Activated CD8-positive, alpha-beta memory T cell treated with anti-CD3 and anti-CD28 coated beads for 36 hours (primary cell): Measurements from ENCODE around the gene PRKG2. TPM values are rescaled to one million over a fixed set of nuclear protein-coding genes. Genes with fewer than 3 reads are reported as not detected.
"Not testable (repeated sequence)": the region's sequence is repeated elsewhere in the genome, so short reads cannot be mapped to it uniquely, and the experiment has no call there.

Experiments used
- CTCF ChIA-PET: fragments of 350-600 bp; sonication (Branson Sonifier 250); formaldehyde crosslinking; loops from one replicate; lab custom pipeline; 2021; ENCODE audit warnings: antibody characterized with exemption; lab: Charles Lee
- POLR2A ChIA-PET: fragments of 350-600 bp; sonication (Branson Sonifier 250); formaldehyde crosslinking; loops from one replicate; lab custom pipeline; 2021; ENCODE audit warnings: antibody characterized with exemption; lab: Charles Lee
- total RNA-seq, 2 experiments: library from RNA; stranded (reverse); gene quantifications; one replicate each; pipeline ENCODE4 v1.2.3, GENCODE V29; 2021

The PRKG2 gene
- total RNA-seq, 2 experiments from 2014 or later = 0.06 TPM; not detected in 1

GRCh38 chr4:81173213-81173612, 41.8 kb downstream of the PRKG2 start:
- CTCF ChIA-PET = no interaction called here
- POLR2A ChIA-PET = no interaction called here

GRCh38 chr4:81166458-81167160, 48.4 kb downstream of the PRKG2 start:
- CTCF ChIA-PET = no interaction called here
- POLR2A ChIA-PET = no interaction called here

- ChIA-PET CTCF (no interaction called here), POLR2A (no interaction called here)
These were observed 49.1 kb downstream of the PRKG2 start for GRCh38 chr4:81165861-81166430.

GRCh38 chr4:81164623-81165416, 50.2 kb downstream of the PRKG2 start:
- POLR2A ChIA-PET = no interaction called here
- CTCF ChIA-PET = no interaction called here

- ChIA-PET POLR2A (no interaction called here), CTCF (interaction anchor here (0.9 kb wide), 1 partner anchor 48 kb away, joined by 3 read pairs; no protein-coding TSS in a partner anchor)
These were observed 50.9 kb downstream of the PRKG2 start for GRCh38 chr4:81164126-81164525.

- ChIA-PET POLR2A (no interaction called here), CTCF (no interaction called here)
These were observed 52.1 kb downstream of the PRKG2 start for GRCh38 chr4:81162752-81163458.

GRCh38 chr4:81153714-81154323, 61.2 kb downstream of the PRKG2 start:
- CTCF ChIA-PET = not testable (repeated sequence)

GRCh38 chr4:81152839-81153713, 61.9 kb downstream of the PRKG2 start:
- CTCF ChIA-PET = no interaction called here
- POLR2A ChIA-PET = no interaction called here

More at GRCh38 chr4:81153714-81154323, 61.2 kb downstream of the PRKG2 start:
- POLR2A ChIA-PET = not testable (repeated sequence)

GRCh38 chr4:81149976-81150375, 65.0 kb downstream of the PRKG2 start:
- ChIA-PET POLR2A (no interaction called here), CTCF (no interaction called here)

GRCh38 chr4:81148576-81148975, 66.4 kb downstream of the PRKG2 start:
- ChIA-PET POLR2A (no interaction called here), CTCF (no interaction called here)

GRCh38 chr4:81146466-81146865, 68.6 kb downstream of the PRKG2 start:
- ChIA-PET CTCF (no interaction called here), POLR2A (no interaction called here)

- CTCF ChIA-PET = no interaction called here
These were observed 71.8 kb downstream of the PRKG2 start for GRCh38 chr4:81143183-81143582.

GRCh38 chr4:81142744-81143143, 72.3 kb downstream of the PRKG2 start:
- POLR2A ChIA-PET = no interaction called here
- CTCF ChIA-PET = no interaction called here

More at GRCh38 chr4:81143183-81143582, 71.8 kb downstream of the PRKG2 start:
- POLR2A ChIA-PET = no interaction called here

- POLR2A ChIA-PET = no interaction called here
- CTCF ChIA-PET = no interaction called here
These were observed 77.1 kb downstream of the PRKG2 start for GRCh38 chr4:81137894-81138293.

- POLR2A ChIA-PET = no interaction called here
- CTCF ChIA-PET = no interaction called here
These were observed 77.6 kb downstream of the PRKG2 start for GRCh38 chr4:81137446-81137845.

- ChIA-PET CTCF (no interaction called here), POLR2A (no interaction called here)
These were observed 78.7 kb downstream of the PRKG2 start for GRCh38 chr4:81136161-81136905.

- ChIA-PET POLR2A (no interaction called here), CTCF (no interaction called here)
These were observed 79.5 kb downstream of the PRKG2 start for GRCh38 chr4:81135501-81135900.

GRCh38 chr4:81131563-81131962, 83.5 kb downstream of the PRKG2 start:
- ChIA-PET CTCF (no interaction called here), POLR2A (no interaction called here)
